HT-29 (cell line): ENCODE measurements around the gene RSRC1. TPM values are rescaled to one million over a fixed set of nuclear protein-coding genes. Genes with fewer than 3 reads are reported as not detected.
A peak's percentile ranks its signal among the peaks of the same experiment; 100 is the strongest.
"Not testable (repeated sequence)": the region's sequence is repeated elsewhere in the genome, so short reads cannot be mapped to it uniquely, and the experiment has no call there.

Experiments
- DNase-seq: peaks from one replicate; pipeline ENCODE4 v3.0.0-alpha.2; 2015; ENCODE audit warnings: low spot score
- total RNA-seq: library from RNA; depleted of rRNA; stranded (reverse); fragments of >200 nt; shearing (Covaris generic); gene quantifications from 2 replicates; pipeline ENCODE4 v1.2.3, GENCODE V29; 2014

RSRC1 gene
- total RNA-seq, 1 experiment from 2014 or later, result 17.4 TPM

GRCh38 chr3:158402590-158402989 is 292.7 kb downstream of the RSRC1 start:
- no peak for DNase-seq

GRCh38 chr3:158403013-158403412 is 293.1 kb downstream of the RSRC1 start:
- no peak for DNase-seq

GRCh38 chr3:158404131-158404718 is 294.3 kb downstream of the RSRC1 start:
- DNase-seq, result no peak

- DNase-seq, result no peak
Observed at GRCh38 chr3:158405507-158405906, 295.6 kb downstream of the RSRC1 start.

GRCh38 chr3:158407844-158408517 is 298.1 kb downstream of the RSRC1 start:
- no peak for DNase-seq

GRCh38 chr3:158408518-158408897 is 298.6 kb downstream of the RSRC1 start:
- not testable (repeated sequence) for DNase-seq

GRCh38 chr3:158418035-158418434 is 308.1 kb downstream of the RSRC1 start:
- DNase-seq, result no peak

- DNase-seq, result no peak
Observed at GRCh38 chr3:158419820-158420653, 310.1 kb downstream of the RSRC1 start.

- DNase-seq, result no peak
Observed at GRCh38 chr3:158420654-158421396, 310.9 kb downstream of the RSRC1 start.

GRCh38 chr3:158430448-158430847 is 320.6 kb downstream of the RSRC1 start:
- DNase-seq, result no peak

- no peak for DNase-seq
Observed at GRCh38 chr3:158430968-158431367, 321.1 kb downstream of the RSRC1 start.

GRCh38 chr3:158431829-158432228 is 321.9 kb downstream of the RSRC1 start:
- no peak for DNase-seq

- peak; percentile 87 for DNase-seq
Observed at GRCh38 chr3:158434412-158435038, 324.6 kb downstream of the RSRC1 start.

- DNase-seq, result no peak
Observed at GRCh38 chr3:158443632-158444031, 333.7 kb downstream of the RSRC1 start.

- no peak for DNase-seq
Observed at GRCh38 chr3:158447408-158447807, 337.5 kb downstream of the RSRC1 start.

GRCh38 chr3:158451405-158452055 is 341.6 kb downstream of the RSRC1 start:
- DNase-seq, result no peak

GRCh38 chr3:158452334-158452733 is 342.4 kb downstream of the RSRC1 start:
- DNase-seq, result no peak

GRCh38 chr3:158453004-158453403 is 343.1 kb downstream of the RSRC1 start:
- DNase-seq, result no peak

GRCh38 chr3:158453865-158454264 is 344.0 kb downstream of the RSRC1 start:
- DNase-seq, result no peak

GRCh38 chr3:158455406-158455805 is 345.5 kb downstream of the RSRC1 start:
- no peak for DNase-seq

- no peak for DNase-seq
Observed at GRCh38 chr3:158456114-158456513, 346.2 kb downstream of the RSRC1 start.
